HG03378 (cell line): ENCODE data around the gene RFT1.
"Not testable (repeated sequence)": the region's sequence is repeated elsewhere in the genome, so short reads cannot be mapped to it uniquely, and the experiment has no call there.

ENCODE experiments used
- ATAC-seq: cut with Tn5 transposase; IDR thresholded peaks from one replicate; pipeline ENCODE4 v1.9.1; 2021; ENCODE audit warnings: mild to moderate bottlenecking, moderate library complexity; ENCODE audit not compliant: unreplicated experiment

Gene RFT1

DNA sequence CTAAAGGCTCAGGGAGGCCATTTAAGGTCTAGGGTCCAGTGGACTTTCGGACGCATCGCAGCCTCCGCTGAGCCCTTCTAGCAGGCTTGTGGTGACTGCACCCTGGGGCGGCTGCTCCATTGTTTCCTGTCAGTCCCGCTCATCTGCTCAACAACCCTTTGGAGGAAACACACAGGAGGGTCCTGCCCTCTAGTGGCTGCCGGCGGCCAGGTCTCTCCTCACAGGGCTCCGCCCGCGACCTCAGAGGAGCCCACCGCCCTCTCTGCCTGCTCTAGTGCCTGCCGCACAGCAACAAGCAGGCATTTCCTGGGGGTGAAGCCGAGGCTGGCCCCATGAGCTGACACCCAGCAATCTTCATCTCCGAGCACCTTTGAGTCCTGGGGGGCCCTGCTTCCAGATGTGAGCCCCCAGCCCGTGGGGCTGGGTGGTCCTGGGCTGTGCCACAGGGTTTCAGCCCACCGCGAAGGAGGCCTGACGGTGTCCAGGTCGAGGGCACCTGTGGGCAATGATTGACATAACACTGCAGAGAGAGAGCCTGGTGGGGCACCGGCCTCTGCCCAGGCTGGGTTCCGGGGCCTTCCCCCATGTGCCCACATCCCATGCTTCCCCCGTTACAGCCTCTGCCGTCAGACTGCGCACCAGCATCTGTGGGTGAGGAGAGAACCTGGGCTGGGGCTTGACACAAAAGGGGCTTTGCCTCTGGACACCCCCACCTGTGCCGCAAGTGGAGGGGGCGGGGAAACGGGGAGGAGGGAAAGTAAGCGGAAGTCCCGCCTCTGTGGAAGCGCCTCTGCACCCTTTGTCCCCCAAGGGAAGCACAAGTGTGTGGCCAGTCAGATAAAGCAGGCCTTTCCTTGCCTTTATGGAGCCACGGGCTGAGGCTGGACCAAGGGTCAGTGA, 57.3 kb downstream of the RFT1 start:
- ATAC-seq = peak; percentile 63

DNA sequence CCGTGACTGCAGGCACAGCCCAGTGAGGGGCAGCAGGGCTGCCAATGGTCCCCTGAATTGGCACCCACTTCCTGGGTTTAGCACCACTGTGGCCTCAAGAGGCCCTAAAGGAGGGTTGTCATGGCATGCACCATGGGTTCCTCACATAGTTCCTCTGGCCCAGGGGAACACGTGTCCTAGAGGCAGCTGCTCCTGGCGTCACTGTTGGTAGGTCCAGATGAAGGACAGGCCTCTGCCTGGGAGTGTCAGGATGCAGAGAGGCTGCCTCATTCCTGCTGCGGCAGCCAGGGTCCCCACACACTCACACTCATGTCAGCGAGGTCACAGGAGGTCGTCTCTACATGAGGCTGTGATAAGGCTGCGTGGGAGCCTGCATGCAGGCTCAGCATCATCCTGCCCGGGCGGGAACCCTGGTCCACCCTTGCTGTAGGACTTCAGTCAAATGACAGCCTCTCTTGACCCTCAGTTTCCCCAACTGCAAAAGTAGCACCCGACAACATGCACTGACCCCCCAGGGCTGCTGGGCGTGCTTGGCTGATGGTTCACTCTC, 58.3 kb downstream of the RFT1 start:
- no peak for ATAC-seq

DNA sequence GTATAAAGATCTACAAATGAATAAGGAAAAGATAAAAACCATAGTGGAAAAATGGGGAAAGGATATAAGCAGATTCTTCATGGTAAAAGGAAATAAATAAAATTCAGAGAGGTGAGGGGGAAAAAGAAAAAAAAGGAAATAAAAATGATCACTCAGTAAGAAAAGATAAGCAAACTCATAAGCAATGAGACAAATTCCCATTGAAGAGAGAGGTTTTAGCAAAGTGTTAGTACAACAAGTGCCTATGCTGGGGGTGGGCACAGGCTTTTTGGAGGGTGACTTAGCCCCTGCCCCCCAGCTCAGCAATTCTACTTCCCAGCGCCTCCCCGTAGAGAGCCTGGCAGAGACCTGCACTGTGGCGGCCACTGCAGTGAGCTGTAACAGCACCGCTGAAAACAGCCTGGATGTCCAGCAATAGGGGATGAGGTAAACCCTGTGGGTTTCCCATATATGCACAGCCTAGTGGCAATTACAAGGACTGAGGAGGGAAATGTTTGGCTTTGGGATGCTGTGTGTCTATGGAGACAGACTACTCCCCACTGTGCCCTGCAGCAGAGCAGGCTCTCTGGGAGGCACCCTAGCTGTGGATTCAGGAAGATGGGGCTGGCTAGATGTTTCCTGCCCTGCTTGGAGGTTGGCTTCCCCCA, 60.7 kb downstream of the RFT1 start:
- no peak for ATAC-seq

DNA sequence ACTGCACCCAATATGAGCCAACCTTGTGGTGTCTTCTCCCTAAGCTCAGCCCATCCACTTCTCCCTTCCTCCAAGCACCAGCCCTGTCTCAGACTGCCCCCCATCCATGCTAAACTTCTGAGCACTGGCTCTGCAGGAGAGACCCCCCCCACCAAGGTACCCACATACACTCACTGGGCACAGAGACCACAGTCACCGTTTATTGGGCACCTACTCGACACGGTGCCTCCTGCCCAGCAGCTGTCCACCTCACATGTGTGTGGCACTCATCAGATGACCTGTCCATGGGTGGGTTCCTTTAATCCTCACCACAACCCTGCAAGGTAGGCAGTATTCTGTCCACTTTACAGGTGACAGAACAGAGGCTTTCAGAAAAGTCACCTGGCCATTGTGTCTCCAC, 62.1 kb downstream of the RFT1 start:
- no peak for ATAC-seq

DNA sequence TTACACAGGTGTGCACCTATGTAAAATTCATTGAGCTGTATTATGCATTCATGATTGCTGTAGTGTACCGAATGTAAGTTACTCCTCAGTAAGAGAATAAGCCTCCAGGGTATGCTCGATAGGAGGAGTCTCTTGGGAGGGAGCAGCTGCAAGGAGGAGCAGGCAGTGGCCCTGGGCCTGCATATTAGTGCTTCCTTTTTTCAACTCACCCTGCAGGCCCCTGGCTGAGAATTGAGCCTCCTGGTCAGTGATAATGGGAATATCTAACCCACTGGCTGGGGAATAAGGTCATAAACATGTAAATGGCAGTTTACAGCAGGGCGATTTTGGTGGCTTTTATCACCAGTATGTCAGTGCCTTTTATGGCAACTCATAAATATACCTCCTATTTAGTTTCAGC, 62.7 kb downstream of the RFT1 start:
- ATAC-seq = no peak

DNA sequence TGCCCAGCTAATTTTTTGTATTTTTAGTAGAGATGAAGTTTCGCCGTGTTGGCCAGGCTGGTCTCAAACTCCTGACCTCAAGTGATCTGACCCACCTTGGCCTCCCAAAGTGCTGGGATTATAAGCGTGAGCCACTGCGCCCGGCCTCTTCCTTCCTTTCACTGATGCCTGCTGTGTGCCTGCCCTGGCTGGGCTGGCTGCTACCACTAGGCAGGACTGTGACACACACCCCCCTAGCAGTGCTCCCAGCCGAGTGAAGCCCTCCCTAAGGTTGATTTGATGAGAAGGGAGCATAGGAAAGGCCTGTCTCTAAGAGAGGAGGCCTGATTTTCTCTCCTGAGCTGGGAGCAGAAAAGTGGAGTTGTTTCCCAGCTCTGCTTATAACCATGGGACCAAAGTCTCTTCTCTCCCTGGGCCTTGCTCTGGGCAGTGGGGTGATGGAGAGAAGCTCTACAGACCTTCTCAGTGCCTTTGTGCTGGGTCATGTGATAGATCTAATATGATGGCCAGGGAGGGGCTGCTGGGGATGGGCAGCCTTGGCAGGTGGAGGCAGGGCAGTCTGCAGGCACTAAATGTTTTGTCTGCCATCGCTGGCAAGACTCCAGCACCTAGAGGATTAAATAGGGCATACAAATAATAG, 64.3 kb downstream of the RFT1 start:
- ATAC-seq = no peak

DNA sequence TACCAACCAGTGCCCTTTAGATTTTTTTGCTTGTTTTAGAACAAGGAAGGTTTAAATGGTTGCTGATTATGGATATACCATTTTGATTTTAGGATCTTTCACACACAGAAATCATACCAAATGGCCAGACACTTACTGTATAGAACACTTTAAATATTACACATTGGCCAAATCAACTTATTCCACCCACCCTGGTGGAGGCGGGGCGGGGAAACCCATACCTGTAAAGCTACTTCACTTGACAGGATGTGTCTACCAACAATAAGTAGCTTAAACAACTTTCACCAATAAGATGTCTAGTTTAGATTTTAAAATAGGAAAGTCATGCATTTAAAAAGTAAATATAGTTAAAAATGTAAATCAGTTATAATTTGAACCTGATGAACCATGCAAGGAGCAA, 67.3 kb downstream of the RFT1 start:
- no peak for ATAC-seq

DNA sequence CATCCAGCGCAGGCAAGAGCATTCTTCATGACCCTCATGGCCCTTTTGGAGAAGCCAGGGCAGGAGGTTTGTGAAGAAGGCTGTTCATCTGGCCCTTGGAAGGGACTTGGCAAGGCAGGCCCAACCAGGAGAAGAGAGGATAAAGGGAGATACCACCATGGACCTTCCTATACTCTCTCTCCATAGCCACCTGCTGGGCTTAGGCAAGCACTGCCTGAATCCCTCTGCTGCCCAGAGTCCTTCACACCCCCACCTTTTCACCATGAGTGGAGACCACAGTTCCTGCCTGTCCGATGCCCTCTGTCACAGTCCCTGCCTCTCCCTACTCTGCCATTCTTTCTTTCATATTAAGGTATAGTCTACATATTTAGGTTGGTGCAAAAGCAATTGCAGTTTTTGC, 73.8 kb downstream of the RFT1 start:
- ATAC-seq = no peak

DNA sequence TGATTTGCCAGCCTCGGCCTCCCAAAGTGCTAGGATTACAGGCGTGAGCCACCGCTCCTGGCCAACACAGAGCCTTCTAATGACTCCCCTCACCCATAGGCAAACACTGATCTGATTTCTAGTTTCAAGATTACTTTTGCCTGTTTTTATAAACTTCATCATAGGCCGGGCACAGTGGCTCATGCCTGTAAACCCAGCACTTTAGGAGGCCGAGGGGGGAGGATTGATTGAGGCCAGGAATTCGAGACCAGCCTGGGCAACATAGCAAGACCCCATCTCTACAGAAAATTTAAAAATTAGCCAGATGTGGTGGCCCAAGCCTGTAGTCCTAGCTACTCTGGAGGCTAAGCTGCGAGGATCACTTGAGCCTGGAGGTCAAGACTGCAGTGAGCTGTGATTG, 76.0 kb downstream of the RFT1 start:
- not testable (repeated sequence) for ATAC-seq

DNA sequence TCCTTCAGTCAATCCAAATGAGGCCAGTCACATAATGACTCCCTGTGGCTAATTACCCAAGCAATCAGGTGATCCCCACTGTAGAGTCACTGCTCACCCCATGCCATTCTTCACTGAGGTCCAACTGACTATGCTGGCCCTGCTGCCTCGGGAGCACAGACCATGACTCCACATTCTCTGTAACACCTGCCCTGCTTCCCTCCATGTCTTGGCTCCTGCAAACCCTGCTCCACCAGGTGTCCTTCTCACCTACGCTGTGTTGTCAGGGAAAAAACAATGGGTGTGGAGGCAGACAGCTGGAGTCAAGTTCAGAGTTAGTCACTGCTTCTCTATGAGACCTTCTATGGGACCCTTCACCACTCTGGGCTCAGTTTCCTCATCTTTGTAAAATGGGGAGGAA, 78.3 kb downstream of the RFT1 start:
- ATAC-seq = no peak

DNA sequence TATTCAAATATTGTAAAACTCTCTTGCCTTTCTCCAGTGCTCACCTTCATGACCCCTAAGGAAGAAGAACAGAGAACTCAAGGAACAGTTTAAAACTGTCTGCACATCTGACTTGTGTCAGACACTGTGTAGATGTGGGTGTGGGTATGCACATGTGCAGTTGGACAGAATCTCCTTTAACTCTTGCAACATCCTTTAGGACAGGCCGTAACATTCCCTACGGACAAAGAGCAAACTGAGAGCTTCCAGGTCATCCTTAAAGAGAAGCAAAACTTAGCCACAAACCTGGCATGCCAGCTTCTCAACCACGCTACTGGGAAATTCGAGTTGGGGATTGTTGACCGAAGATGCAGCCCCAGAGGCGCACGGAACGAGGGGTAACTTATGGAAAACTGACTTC, 80.2 kb downstream of the RFT1 start:
- ATAC-seq = no peak

DNA sequence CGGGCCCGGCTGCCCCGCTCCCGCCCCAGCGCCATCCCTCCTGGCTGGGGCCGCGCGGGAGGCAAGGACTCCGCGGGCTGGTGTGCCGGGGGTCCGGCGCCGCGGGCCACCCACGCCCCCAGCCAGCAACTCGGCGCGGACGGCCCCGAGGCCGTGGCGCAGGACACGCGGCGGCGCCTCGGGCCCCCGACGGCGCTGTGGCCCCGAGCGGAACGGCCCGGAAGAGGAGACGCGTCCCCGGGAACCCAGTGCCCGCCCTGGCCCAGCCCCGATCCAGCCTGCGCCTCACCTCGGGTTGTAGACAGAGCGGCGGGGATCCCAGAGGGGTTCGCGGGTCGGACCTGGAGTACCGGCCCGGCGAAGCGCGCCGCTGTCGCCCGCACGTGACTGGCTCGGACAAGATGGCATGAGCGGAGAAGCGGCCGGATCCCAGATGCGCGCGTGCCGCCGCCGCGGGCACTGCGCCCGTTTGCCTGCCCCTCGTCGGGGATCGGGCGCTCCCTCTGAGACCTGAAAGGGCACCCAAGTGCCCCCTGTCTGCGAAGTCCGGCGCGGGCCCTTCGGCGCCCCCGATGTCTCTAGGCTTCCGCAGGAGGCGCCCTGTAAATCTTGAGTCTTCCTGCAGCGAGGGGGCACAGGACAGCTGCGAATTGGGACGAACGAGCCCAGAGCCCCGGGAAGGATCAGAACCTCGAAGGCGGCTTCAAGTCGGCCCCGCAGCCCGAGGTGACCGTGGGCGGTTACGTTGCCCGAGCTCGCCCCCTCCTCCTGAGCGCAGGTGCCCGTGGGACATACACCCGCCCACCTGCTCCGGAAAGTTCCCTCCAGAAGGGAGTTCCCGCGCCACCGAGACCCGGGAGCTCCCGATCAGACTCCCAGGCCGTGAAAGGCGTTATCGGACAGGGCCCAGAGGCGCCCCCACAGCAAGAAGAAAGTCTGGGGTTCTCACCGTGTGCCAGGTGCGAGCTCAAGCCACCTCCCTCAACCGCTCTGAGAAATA, 83.8 kb downstream of the RFT1 start:
- peak; percentile 39 for ATAC-seq

DNA sequence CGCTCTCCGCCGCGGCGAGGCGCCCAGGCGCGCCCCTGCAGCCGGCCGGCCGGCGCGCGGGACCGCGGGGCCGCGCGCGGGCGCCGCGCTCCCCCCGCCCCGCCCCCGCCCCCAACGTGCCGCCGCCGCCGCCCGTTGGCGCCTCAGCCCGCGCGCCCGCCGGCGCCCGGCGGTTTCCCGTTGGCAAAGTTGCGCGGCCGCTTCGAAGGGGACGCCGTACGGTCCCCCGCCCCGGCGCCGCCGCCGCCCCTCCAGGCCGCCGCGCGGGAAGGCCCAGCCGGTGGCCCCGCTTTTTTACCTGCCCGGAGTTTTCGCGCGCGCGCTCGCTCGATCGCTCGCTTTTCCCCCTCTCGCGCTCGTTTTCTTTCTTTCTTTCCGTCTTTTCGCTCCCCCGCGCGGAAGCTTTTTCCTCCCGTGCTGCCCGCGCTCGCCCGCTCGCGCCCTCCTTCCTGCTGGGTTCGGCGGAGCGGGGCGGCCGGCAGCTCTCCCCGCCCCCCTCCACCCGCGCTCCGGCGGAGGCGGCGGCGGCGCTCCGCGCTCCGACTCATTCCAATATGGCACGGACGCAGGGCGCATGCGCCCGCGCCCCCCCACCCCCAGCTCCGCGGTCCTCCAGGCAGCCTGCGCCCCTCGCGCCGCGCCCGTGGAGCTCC, 84.6 kb downstream of the RFT1 start, which contains the start of gene SFMBT1:
TSS of gene SFMBT1 (minus strand) at position 556 of the 653 bp plus-strand sequence. CDS start 76,945 bp downstream, outside the sequence.
- ATAC-seq = peak; percentile 6

DNA sequence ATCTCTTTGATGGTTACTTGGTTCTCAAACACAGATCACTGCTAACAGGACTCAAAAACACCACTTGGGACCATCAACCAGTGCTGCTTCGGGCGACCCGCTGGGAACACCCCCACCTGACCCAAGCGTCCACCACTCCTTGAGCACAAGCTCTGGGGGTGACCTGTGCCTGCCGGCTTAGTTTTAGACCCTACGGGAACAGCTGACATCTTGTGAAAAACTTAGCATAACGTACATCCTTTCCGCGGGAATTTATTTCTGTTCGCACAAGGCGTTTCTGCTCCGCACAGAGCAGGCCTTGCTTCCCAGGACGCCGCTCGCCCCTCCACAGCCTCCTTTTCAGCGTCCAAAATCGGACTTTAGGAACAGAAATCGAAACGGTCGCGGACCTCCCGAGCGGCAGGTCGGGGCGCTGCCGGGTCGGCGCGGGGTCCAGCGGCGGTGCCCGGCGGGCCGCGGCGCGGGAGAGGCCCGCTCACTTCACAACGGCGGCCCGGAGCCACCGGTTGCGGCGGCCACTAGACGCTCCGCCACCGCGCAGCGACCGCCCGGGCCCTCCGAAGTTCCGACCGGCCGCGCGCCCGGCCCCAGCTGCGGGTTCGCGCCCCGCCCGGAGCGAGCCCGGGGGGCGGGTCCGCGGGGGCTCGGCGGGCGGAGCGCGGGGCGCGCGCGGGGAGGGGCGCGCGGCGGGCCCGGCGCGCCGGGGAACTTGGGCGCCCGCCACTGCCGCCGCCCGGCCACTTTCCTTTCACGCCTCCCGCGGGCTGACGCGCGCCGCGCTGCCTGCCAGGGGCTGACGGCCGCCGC, 85.3 kb downstream of the RFT1 start:
- ATAC-seq = no peak

DNA sequence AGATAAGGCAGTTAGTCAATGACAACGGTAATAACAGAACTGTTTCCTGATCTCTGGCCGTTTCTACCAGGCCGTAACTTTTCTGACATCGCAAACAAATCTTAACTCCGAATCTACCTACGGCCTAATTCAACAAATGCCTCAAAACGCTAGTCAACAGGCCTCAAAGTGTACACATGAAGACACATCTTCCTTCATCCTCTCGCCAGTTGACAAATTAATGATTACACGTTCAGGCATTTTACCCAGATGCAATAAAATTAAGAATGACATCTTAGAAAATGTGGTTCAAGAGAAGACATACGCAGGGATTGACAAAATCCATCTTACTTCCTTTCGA, 85.9 kb downstream of the RFT1 start:
- ATAC-seq = no peak

DNA sequence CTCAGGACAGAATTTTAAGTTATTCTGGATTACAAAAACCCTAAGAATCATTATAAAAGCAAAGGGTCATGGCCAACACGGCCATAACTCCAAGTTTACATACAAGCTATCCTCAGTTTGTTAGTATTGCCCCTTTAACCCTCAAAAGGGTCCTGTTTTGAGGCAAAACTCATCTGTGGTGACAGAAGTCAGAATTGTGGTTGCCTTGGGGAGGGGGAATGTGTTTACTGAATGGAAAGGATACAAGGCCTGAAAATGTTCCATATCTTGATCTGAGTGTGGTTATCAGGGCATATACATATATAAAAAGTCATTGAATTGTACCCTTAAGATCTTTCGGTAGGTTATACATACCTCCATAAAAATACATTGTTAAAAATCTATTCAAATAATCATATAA, 86.5 kb downstream of the RFT1 start:
- ATAC-seq = no peak

DNA sequence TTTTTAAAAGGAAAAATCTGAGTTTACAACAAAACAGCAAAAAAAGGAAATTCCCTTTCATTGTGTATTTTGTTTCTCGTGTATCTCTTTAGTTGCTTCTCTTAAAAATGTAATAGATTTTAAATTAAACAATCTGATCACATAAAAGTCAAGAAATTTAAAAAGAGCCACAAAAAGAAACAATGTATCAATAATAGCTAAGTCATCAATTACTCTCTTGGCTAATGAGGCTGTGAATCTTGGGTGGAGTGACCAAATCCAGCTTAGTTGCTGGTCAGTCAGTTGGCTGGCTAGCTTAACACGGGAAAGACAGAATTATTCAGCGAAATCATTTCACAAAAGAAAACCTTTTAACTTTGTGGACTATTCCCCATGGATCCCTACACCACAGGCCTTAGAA, 87.6 kb downstream of the RFT1 start:
- ATAC-seq = no peak

DNA sequence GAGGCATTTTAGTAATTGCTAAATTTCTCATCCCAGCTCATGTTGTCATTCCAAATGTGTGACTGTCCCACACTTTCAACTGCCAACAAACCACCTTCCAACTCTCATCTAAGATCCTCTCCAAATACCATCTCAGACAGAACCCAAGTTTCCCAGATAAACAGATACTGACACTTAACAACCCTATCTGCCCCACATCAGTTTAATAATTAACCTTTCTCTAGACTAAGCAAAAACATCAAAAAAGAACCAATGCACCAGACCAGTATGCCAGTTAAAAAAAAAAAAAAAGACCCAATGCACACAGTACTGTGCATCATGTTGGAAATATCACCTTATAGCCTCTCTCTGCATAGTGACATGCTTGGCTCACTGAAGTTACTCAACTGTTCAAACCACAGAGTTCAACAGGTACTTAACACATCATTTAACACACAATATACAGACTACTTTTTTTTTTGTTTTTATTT, 89.8 kb downstream of the RFT1 start:
- no peak for ATAC-seq

DNA sequence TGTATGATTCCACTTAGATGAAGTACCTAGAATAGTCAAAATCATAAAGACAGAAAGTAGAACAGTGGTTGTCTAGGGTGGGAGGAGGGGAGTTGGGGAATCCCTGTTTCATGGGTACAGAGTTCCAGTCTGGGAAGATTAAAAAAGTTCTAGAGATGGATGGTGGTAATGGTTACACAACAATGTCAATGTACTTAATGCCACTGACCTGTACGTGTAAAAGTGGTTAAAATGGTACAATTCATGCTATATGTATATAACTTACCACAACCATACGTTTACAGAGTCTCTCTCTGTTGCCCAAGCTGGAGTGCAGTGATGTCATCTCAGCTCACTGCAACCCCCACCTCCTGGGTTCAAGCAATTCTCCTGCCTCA, 90.9 kb downstream of the RFT1 start:
- no peak for ATAC-seq
